HepG2 (cell line): Measurements from ENCODE around the gene MMP25. TPM values are rescaled to one million over a fixed set of nuclear protein-coding genes. Genes with fewer than 3 reads are reported as not detected.

Source experiments
- DR1 ChIP-seq: sonication (generic); formaldehyde crosslinking; IDR thresholded peaks from 2 replicates; pipeline ENCODE4 v1.8.0; 2021; ENCODE audit warnings: mild to moderate bottlenecking, missing genetic modification reagents, inconsistent platforms
- HNF4A ChIP-seq: sonication (generic); formaldehyde crosslinking; IDR thresholded peaks from 2 replicates; pipeline ENCODE4 v1.4.0; 2020; ENCODE audit warnings: missing genetic modification reagents
- MAZ ChIP-seq, 2 experiments: sonication (generic) in 1 of 2; formaldehyde crosslinking in 1 of 2; IDR thresholded peaks; 2 replicates each; pipeline versions ENCODE4 v1.5.0 to v1.6.1; 2012 to 2020; ENCODE audit warnings: low read depth in 2 of 2, mild to moderate bottlenecking in 2 of 2, borderline replicate concordance in 1 of 2, improper control_type of control experiment in 1 of 2, low read length in 1 of 2, missing genetic modification reagents in 1 of 2, moderate library complexity in 1 of 2
- MIER3 ChIP-seq: IDR thresholded peaks from 2 replicates; pipeline ENCODE4 v1.6.1; 2016; ENCODE audit warnings: missing compliant biosample characterization, borderline replicate concordance
- NONO ChIP-seq, 2 experiments: fragments of 450-650 bp in 1 of 2; sonication (generic) in 1 of 2; formaldehyde crosslinking in 1 of 2; IDR thresholded peaks in 1 of 2; conservative IDR thresholded peaks in 1 of 2; 2 replicates each; pipeline versions ENCODE4 v1.6.1 to v1.8.0; 2017 to 2022; ENCODE audit warnings: mild to moderate bottlenecking in 1 of 2, missing genetic modification reagents in 1 of 2, moderate library complexity in 1 of 2
- RELA ChIP-seq: sonication (generic); formaldehyde crosslinking; IDR thresholded peaks from 2 replicates; pipeline ENCODE4 v1.4.0; 2020; ENCODE audit warnings: missing genetic modification reagents
- TBX2 ChIP-seq: sonication (generic); formaldehyde crosslinking; IDR thresholded peaks from 2 replicates; pipeline ENCODE4 v1.5.0; 2020; ENCODE audit warnings: missing genetic modification reagents, mild to moderate bottlenecking, borderline replicate concordance
- TEAD3 ChIP-seq: optimal IDR thresholded peaks from 2 replicates; pipeline ENCODE3; 2016; ENCODE audit warnings: borderline replicate concordance
- ZFY ChIP-seq: sonication (generic); formaldehyde crosslinking; IDR thresholded peaks from 2 replicates; pipeline ENCODE4 v1.4.0; 2020; ENCODE audit warnings: missing genetic modification reagents
- ZNF691 ChIP-seq: sonication (generic); formaldehyde crosslinking; IDR thresholded peaks from 2 replicates; pipeline ENCODE4 v1.4.0; 2020; ENCODE audit warnings: missing genetic modification reagents, low read depth, mild to moderate bottlenecking, borderline replicate concordance
- polyA plus RNA-seq, 8 experiments: library from polyadenylated mRNA; depleted of rRNA in 3 of 8; stranded (reverse) in 7 of 8; unstranded in 1 of 8; fragments of >200 nt; fragmentation: Illumina TruSeq in 4 of 8; extraction: Trizol in 4 of 8; gene quantifications; 2 replicates each; pipeline versions ENCODE4 v1.2.1 to v1.2.3, GENCODE V29; 2011 to 2016; ENCODE audit warnings: low read depth in 4 of 8, missing spikeins in 1 of 8, mixed read lengths in 1 of 8; ENCODE audit not compliant: insufficient read depth in 1 of 8
- total RNA-seq, 5 experiments: library from RNA; depleted of rRNA; stranded (reverse); fragments of >200 nt; fragmentation: Illumina TruSeq; extraction: Trizol; gene quantifications; 2 replicates each; pipeline ENCODE4 v1.2.3, GENCODE V29; 2016; ENCODE audit warnings: low read depth in 1 of 5
- TF ChIP-seq, protein P1 (sequence below): sonication (generic); formaldehyde crosslinking; IDR thresholded peaks from 2 replicates; pipeline ENCODE4 v1.5.1; 2020; ENCODE audit warnings: mild to moderate bottlenecking, moderate library complexity, missing genetic modification reagents
- TF ChIP-seq, protein P2 (sequence below): sonication (generic); formaldehyde crosslinking; IDR thresholded peaks from 2 replicates; pipeline ENCODE4 v1.4.0; 2020; ENCODE audit warnings: missing genetic modification reagents
- TF ChIP-seq, protein P3 (sequence below), 2 experiments: sonication (generic) in 1 of 2; formaldehyde crosslinking in 1 of 2; IDR thresholded peaks; 2 replicates each; pipeline versions ENCODE4 v1.4.0 to v1.6.1; 2016 to 2020; ENCODE audit warnings: borderline replicate concordance in 1 of 2, low read depth in 1 of 2, mild to moderate bottlenecking in 1 of 2, missing genetic modification reagents in 1 of 2
- TF ChIP-seq, protein P4 (sequence below): sonication (generic); formaldehyde crosslinking; conservative IDR thresholded peaks from 2 replicates; pipeline ENCODE4 v1.4.0; 2020; ENCODE audit warnings: missing genetic modification reagents

Gene MMP25
- total and polyA plus RNA-seq, 2 of the 13 experiments (the other 11 are each of a cell fraction or from before 2014, with no cell fraction given), result 0.04 to 0.08 TPM

- TF ChIP-seq, protein P1, sequence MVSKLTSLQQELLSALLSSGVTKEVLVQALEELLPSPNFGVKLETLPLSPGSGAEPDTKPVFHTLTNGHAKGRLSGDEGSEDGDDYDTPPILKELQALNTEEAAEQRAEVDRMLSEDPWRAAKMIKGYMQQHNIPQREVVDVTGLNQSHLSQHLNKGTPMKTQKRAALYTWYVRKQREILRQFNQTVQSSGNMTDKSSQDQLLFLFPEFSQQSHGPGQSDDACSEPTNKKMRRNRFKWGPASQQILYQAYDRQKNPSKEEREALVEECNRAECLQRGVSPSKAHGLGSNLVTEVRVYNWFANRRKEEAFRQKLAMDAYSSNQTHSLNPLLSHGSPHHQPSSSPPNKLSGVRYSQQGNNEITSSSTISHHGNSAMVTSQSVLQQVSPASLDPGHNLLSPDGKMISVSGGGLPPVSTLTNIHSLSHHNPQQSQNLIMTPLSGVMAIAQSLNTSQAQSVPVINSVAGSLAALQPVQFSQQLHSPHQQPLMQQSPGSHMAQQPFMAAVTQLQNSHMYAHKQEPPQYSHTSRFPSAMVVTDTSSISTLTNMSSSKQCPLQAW (CRISPR knock-in tag), result peak; percentile 37; the same call in 1 of the 2 replicates
- peak; percentile 51; the same call in 1 of the 2 replicates for TF ChIP-seq TBX2 (CRISPR knock-in tag)
- TF ChIP-seq DR1 (CRISPR knock-in tag), result peak; percentile 39; the same call in 1 of the 2 replicates
- TF ChIP-seq, protein P2, sequence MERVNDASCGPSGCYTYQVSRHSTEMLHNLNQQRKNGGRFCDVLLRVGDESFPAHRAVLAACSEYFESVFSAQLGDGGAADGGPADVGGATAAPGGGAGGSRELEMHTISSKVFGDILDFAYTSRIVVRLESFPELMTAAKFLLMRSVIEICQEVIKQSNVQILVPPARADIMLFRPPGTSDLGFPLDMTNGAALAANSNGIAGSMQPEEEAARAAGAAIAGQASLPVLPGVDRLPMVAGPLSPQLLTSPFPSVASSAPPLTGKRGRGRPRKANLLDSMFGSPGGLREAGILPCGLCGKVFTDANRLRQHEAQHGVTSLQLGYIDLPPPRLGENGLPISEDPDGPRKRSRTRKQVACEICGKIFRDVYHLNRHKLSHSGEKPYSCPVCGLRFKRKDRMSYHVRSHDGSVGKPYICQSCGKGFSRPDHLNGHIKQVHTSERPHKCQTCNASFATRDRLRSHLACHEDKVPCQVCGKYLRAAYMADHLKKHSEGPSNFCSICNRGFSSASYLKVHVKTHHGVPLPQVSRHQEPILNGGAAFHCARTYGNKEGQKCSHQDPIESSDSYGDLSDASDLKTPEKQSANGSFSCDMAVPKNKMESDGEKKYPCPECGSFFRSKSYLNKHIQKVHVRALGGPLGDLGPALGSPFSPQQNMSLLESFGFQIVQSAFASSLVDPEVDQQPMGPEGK (CRISPR knock-in tag), result peak; percentile 47; the same call in 1 of the 2 replicates
- peak; percentile 49; the same call in 1 of the 2 replicates for TF ChIP-seq ZFY (CRISPR knock-in tag)
- TF ChIP-seq RELA (CRISPR knock-in tag), result 0 out of 2 replicates have a peak, but pooled peaks have one; percentile 53
- TF ChIP-seq MIER3, result peak; percentile 26; the same call in 1 of the 2 replicates
- peak; percentile 79; the same call in 1 of the 2 replicates for TF ChIP-seq ZNF691 (CRISPR knock-in tag)
- TF ChIP-seq, protein P3, sequence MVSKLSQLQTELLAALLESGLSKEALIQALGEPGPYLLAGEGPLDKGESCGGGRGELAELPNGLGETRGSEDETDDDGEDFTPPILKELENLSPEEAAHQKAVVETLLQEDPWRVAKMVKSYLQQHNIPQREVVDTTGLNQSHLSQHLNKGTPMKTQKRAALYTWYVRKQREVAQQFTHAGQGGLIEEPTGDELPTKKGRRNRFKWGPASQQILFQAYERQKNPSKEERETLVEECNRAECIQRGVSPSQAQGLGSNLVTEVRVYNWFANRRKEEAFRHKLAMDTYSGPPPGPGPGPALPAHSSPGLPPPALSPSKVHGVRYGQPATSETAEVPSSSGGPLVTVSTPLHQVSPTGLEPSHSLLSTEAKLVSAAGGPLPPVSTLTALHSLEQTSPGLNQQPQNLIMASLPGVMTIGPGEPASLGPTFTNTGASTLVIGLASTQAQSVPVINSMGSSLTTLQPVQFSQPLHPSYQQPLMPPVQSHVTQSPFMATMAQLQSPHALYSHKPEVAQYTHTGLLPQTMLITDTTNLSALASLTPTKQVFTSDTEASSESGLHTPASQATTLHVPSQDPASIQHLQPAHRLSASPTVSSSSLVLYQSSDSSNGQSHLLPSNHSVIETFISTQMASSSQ (IDR thresholded peaks at IDR 0.05; ENCODE audit: low read depth), result no peak
- TF ChIP-seq, protein P3 (CRISPR knock-in tag; IDR thresholded peaks at IDR 0.05; ENCODE audit: borderline replicate concordance), result 0 out of 2 replicates have a peak, but pooled peaks have one; percentile 27
- TF ChIP-seq HNF4A (CRISPR knock-in tag), result 0 out of 2 replicates have a peak, but pooled peaks have one; percentile 13
- TF ChIP-seq, protein P4, sequence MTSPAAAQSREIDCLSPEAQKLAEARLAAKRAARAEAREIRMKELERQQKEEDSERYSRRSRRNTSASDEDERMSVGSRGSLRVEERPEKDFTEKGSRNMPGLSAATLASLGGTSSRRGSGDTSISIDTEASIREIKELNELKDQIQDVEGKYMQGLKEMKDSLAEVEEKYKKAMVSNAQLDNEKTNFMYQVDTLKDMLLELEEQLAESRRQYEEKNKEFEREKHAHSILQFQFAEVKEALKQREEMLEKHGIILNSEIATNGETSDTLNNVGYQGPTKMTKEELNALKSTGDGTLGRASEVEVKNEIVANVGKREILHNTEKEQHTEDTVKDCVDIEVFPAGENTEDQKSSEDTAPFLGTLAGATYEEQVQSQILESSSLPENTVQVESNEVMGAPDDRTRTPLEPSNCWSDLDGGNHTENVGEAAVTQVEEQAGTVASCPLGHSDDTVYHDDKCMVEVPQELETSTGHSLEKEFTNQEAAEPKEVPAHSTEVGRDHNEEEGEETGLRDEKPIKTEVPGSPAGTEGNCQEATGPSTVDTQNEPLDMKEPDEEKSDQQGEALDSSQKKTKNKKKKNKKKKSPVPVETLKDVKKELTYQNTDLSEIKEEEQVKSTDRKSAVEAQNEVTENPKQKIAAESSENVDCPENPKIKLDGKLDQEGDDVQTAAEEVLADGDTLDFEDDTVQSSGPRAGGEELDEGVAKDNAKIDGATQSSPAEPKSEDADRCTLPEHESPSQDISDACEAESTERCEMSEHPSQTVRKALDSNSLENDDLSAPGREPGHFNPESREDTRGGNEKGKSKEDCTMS (CRISPR knock-in tag), result no peak
- TF ChIP-seq MAZ (IDR thresholded peaks at IDR 0.05; ENCODE audit: borderline replicate concordance, low read depth, low read length), result peak; percentile 64; the same call in 1 of the 2 replicates
- peak; percentile 70 for TF ChIP-seq MAZ (CRISPR knock-in tag; IDR thresholded peaks at IDR 0.05; ENCODE audit: low read depth)
- no peak for TF ChIP-seq NONO (IDR thresholded peaks at IDR 0.05)
- peak; percentile 63 for TF ChIP-seq NONO (CRISPR knock-in tag; conservative IDR thresholded peaks at IDR 0.05)
- TF ChIP-seq TEAD3 (CRISPR knock-in tag), result peak; percentile 74
Observed at GRCh38 chr16:3027983-3028715, 18.2 kb upstream of the MMP25 start (continued).
